ENCODE measurements around the gene KIF21B. TPM values are rescaled to one million over a fixed set of nuclear protein-coding genes. Genes with fewer than 3 reads are reported as not detected.
A peak's percentile ranks its signal among the peaks of the same experiment; 100 is the strongest.

KIF21B gene
- total and polyA plus RNA-seq, 2 experiments from 2014 or later, result 4.6 to 34.3 TPM

- Histone ChIP-seq H3K27ac (ENCODE audit: low read depth) (no peak overlapping the region), H2AFZ (no peak overlapping the region), H3K4me3 (no peak overlapping the region), H3K79me2 (replicated peaks; ENCODE audit: insufficient read depth) (no peaks in the 10 kb centered on the region), H3K36me3 (ENCODE audit: insufficient read depth) (peaks cover 19% of the 10 kb centered on the region), H3K27me3 (ENCODE audit: insufficient read depth) (no peaks in the 10 kb centered on the region), H4K20me1 (replicated peaks; ENCODE audit: insufficient read depth) (peaks cover 2% of the 10 kb centered on the region; the same call in 1 of the 2 replicates), H3F3A (replicated peaks; ENCODE audit: low read depth) (no peaks in the 10 kb centered on the region), H3K4me2 (no peak overlapping the region), H3K4me1 (ENCODE audit: insufficient read depth) (no peaks in the 10 kb centered on the region), H3K9me2 (ENCODE audit: insufficient read depth) (no peaks in the 10 kb centered on the region)
- H3K4me1 Mint-ChIP-seq, result no peaks in the 10 kb centered on the region
- H3K9me3 Mint-ChIP-seq, result peaks cover 11% of the 10 kb centered on the region; the same call in 2 of the 3 replicates
- no peak for ATAC-seq
- no peak overlapping the region for H3K4me3 Mint-ChIP-seq
- DNase-seq (ENCODE audit: low spot score), result no peak
- H3K27me3 Mint-ChIP-seq (ENCODE audit: insufficient read depth, low read depth, poor library complexity), result peaks cover 11% of the 10 kb centered on the region
- no peak overlapping the region for H3K27ac Mint-ChIP-seq
- TF ChIP-seq REST (IDR thresholded peaks at IDR 0.05; ENCODE audit: unreplicated experiment) (no peak), EZH2 (IDR thresholded peaks at IDR 0.05; ENCODE audit: low read depth, unreplicated experiment) (no peak), STAT1 (IDR thresholded peaks at IDR 0.05; ENCODE audit: unreplicated experiment) (no peak), NANOG (IDR thresholded peaks at IDR 0.05; ENCODE audit: borderline replicate concordance) (no peak)
- peaks cover 33% of the 10 kb centered on the region for H3K36me3 Mint-ChIP-seq (ENCODE audit: low read depth)
These were observed 42.6 kb downstream of the KIF21B start for GRCh38 chr1:200980873-200981272.

GRCh38 chr1:200980452-200980772, 43.1 kb downstream of the KIF21B start:
- no peaks in the 10 kb centered on the region for H3F3A ChIP-seq (replicated peaks; ENCODE audit: low read depth)
- Mint-ChIP-seq H3K4me1 (no peaks in the 10 kb centered on the region), H3K36me3 (ENCODE audit: low read depth) (peaks cover 33% of the 10 kb centered on the region), H3K4me3 (no peak overlapping the region), H3K27ac (no peak overlapping the region), H3K9me3 (peaks cover 11% of the 10 kb centered on the region; the same call in 2 of the 3 replicates), H3K27me3 (ENCODE audit: insufficient read depth, low read depth, poor library complexity) (peaks cover 12% of the 10 kb centered on the region)
- DNase-seq (ENCODE audit: low spot score) (no peak), ATAC-seq (no peak)
- peaks cover 2% of the 10 kb centered on the region; the same call in 1 of the 2 replicates for H4K20me1 ChIP-seq (replicated peaks; ENCODE audit: insufficient read depth)
- H3K4me3 ChIP-seq, result no peak overlapping the region
- H3K27me3 ChIP-seq (ENCODE audit: insufficient read depth), result no peaks in the 10 kb centered on the region
- no peak overlapping the region for H3K27ac ChIP-seq (ENCODE audit: low read depth)
- H3K4me1 ChIP-seq (ENCODE audit: insufficient read depth), result no peaks in the 10 kb centered on the region
- H3K9me2 ChIP-seq (ENCODE audit: insufficient read depth), result no peaks in the 10 kb centered on the region
- H3K4me2 ChIP-seq, result no peak overlapping the region
- H2AFZ ChIP-seq, result no peak overlapping the region
- H3K36me3 ChIP-seq (ENCODE audit: insufficient read depth), result peaks cover 19% of the 10 kb centered on the region
- no peak for TF ChIP-seq ZNF114 (CRISPR knock-in tag; IDR thresholded peaks at IDR 0.05)
- H3K79me2 ChIP-seq (replicated peaks; ENCODE audit: insufficient read depth), result no peaks in the 10 kb centered on the region

- Histone ChIP-seq H3K36me3 (ENCODE audit: insufficient read depth) (peaks cover 19% of the 10 kb centered on the region), H3K9me2 (ENCODE audit: insufficient read depth) (no peaks in the 10 kb centered on the region), H3K4me2 (no peak overlapping the region), H3K27ac (ENCODE audit: low read depth) (no peak overlapping the region), H3F3A (replicated peaks; ENCODE audit: low read depth) (no peaks in the 10 kb centered on the region), H2AFZ (no peak overlapping the region), H4K20me1 (replicated peaks; ENCODE audit: insufficient read depth) (peaks cover 2% of the 10 kb centered on the region; the same call in 1 of the 2 replicates), H3K4me1 (ENCODE audit: insufficient read depth) (no peaks in the 10 kb centered on the region), H3K4me3 (no peak overlapping the region), H3K79me2 (replicated peaks; ENCODE audit: insufficient read depth) (no peaks in the 10 kb centered on the region), H3K27me3 (ENCODE audit: insufficient read depth) (no peaks in the 10 kb centered on the region)
- Mint-ChIP-seq H3K9me3 (peaks cover 11% of the 10 kb centered on the region; the same call in 2 of the 3 replicates), H3K27me3 (ENCODE audit: insufficient read depth, low read depth, poor library complexity) (peaks cover 12% of the 10 kb centered on the region), H3K36me3 (ENCODE audit: low read depth) (peaks cover 33% of the 10 kb centered on the region), H3K27ac (no peak overlapping the region), H3K4me1 (no peaks in the 10 kb centered on the region), H3K4me3 (no peak overlapping the region)
- peak; percentile 87 for DNase-seq (ENCODE audit: low spot score)
- peak; percentile 98 for ATAC-seq
- no peak for TF ChIP-seq NANOG (IDR thresholded peaks at IDR 0.05; ENCODE audit: borderline replicate concordance)
- TF ChIP-seq CTCF (conservative IDR thresholded peaks at IDR 0.05; ENCODE audit: low read depth in 2 of 2), result peak; percentile 95 to 97
These were observed 43.7 kb downstream of the KIF21B start for GRCh38 chr1:200979574-200980451.

All from GM23338 (cell line).